ENCODE results near the gene ELP4.
"Not testable (repeated sequence)": the region's sequence is repeated elsewhere in the genome, so short reads cannot be mapped to it uniquely, and the experiment has no call there.

The ELP4 gene

GRCh38 chr11:31722754-31723153 is 213.2 kb downstream of the ELP4 start:
- Histone ChIP-seq H3K4me3 (ENCODE audit: low read depth, low read length) (no peak overlapping the region), H3K4me1 (no peaks in the 10 kb centered on the region), H3K9me3 (no peaks in the 10 kb centered on the region), H3K27me3 (no peaks in the 10 kb centered on the region), H3K36me3 (no peaks in the 10 kb centered on the region)
- no peak for TF ChIP-seq CTCF (IDR thresholded peaks at IDR 0.05; ENCODE audit: low read depth, low read length)
- no peak for DNase-seq

- H3K27me3 ChIP-seq, result no peaks in the 10 kb centered on the region
- no peak overlapping the region for H3K4me3 ChIP-seq (ENCODE audit: low read depth, low read length)
- no peaks in the 10 kb centered on the region for H3K9me3 ChIP-seq
- TF ChIP-seq CTCF (IDR thresholded peaks at IDR 0.05; ENCODE audit: low read depth, low read length), result no peak
- no peaks in the 10 kb centered on the region for H3K4me1 ChIP-seq
- H3K36me3 ChIP-seq, result no peaks in the 10 kb centered on the region
- no peak for DNase-seq
These were observed 215.6 kb downstream of the ELP4 start for GRCh38 chr11:31725176-31725575.

- Histone ChIP-seq H3K9me3 (no peaks in the 10 kb centered on the region), H3K4me1 (no peaks in the 10 kb centered on the region), H3K27me3 (no peaks in the 10 kb centered on the region), H3K4me3 (ENCODE audit: low read depth, low read length) (no peak overlapping the region), H3K36me3 (no peaks in the 10 kb centered on the region)
- no peak for DNase-seq
- no peak for TF ChIP-seq CTCF (IDR thresholded peaks at IDR 0.05; ENCODE audit: low read depth, low read length)
These were observed 218.9 kb downstream of the ELP4 start for GRCh38 chr11:31728432-31728831.

GRCh38 chr11:31740131-31740530 is 230.6 kb downstream of the ELP4 start:
- no peak for TF ChIP-seq CTCF (IDR thresholded peaks at IDR 0.05; ENCODE audit: low read depth, low read length)
- Histone ChIP-seq H3K4me1 (no peaks in the 10 kb centered on the region), H3K36me3 (no peaks in the 10 kb centered on the region), H3K27me3 (no peaks in the 10 kb centered on the region), H3K4me3 (ENCODE audit: low read depth, low read length) (no peak overlapping the region), H3K9me3 (no peaks in the 10 kb centered on the region)
- DNase-seq, result no peak

GRCh38 chr11:31740731-31741368 is 231.3 kb downstream of the ELP4 start:
- not testable (repeated sequence) for DNase-seq

GRCh38 chr11:31747581-31747980 is 238.0 kb downstream of the ELP4 start:
- Histone ChIP-seq H3K4me3 (ENCODE audit: low read depth, low read length) (no peak overlapping the region), H3K27me3 (no peaks in the 10 kb centered on the region), H3K4me1 (no peaks in the 10 kb centered on the region), H3K36me3 (no peaks in the 10 kb centered on the region), H3K9me3 (no peaks in the 10 kb centered on the region)
- DNase-seq, result no peak
- no peak for TF ChIP-seq CTCF (IDR thresholded peaks at IDR 0.05; ENCODE audit: low read depth, low read length)

More at GRCh38 chr11:31740731-31741368, 231.3 kb downstream of the ELP4 start:
- not testable (repeated sequence) for H3K27me3 ChIP-seq; H3K36me3 ChIP-seq; H3K4me1 ChIP-seq; H3K4me3 ChIP-seq (ENCODE audit: low read depth, low read length); H3K9me3 ChIP-seq

Measured in BE2C (cell line).